ENCODE measurements around the gene ODC1.

The ODC1 gene

DNA sequence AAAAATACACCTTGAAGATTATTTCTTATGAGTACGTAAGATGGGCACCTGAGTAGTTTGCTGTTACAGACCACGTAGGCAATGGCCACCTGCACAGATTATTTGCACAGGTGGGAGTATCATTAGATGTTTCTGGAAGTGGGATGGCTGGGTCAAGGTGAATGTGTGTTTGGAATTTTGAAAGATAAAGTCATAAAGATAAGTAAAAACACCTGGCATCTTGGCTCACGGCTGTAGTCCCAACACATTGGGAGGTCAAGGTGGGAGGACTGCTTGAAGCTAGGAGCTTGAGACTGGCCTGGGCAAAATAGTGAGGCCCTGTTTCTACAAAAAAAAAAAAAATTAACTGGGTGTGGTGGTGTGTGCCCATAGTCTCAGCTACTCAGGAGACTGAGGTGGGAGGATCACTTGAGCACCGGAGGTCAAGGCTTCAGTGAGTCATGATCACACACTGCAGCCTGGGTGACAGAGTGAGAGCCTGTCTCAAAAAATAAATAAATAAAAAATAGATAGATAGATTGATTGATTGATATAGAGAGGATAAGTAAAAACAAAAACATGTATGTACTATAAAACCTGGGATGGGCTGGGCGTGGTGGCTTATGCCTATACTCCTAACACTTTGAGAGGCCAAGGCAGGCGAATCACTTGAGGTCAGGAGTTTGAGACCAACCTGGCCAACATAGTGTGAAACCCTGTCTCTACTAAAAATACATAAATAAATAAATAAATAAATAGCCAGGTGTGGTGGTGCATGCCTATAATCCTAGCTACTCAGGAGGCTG lies 30.4 kb downstream of the ODC1 start:
- no peak for DNase-seq (ENCODE audit: extremely low spot score)
- no peak for TF ChIP-seq FOXA1 (IDR thresholded peaks at IDR 0.05)
- ChIA-PET CTCF (interaction anchor here (3.2 kb wide), 1 partner anchor 9 kb away, joined by 17 read pairs; no protein-coding TSS in a partner anchor), POLR2A (interaction anchor here (0.6 kb wide), 1 partner anchor 291 kb away, joined by 3 read pairs; no protein-coding TSS in a partner anchor)

DNA sequence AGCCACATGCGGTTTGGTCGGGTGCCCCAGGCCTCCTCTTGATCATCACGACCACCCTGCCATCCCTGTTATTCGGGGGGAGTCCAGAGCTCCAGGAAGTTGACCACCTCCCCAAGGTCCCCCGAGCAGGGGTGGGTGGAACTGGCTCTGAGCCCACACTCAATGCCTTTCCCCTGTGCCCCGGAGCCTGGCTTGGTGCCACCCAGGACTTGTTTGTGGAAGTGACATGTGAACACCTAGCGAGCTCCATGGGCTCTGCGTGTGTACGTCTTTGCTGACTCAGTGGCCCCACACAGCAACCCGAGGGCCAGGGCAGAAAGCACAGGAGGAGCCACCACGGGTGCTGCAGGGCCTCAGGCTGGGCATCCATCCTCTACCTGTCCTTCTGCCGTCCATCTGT lies 32.5 kb downstream of the ODC1 start:
- no peak for DNase-seq (ENCODE audit: extremely low spot score)
- CTCF ChIA-PET = interaction anchor here (1.4 kb wide), 1 partner anchor 19 kb away, joined by 3 read pairs; no protein-coding TSS in a partner anchor
- TF ChIP-seq ZNF384 (IDR thresholded peaks at IDR 0.05) (no peak), HDGF (IDR thresholded peaks at IDR 0.05; ENCODE audit: borderline replicate concordance) (no peak), CTBP1 (IDR thresholded peaks at IDR 0.05; ENCODE audit: borderline replicate concordance) (no peak), LEF1 (IDR thresholded peaks at IDR 0.05; ENCODE audit: borderline replicate concordance) (no peak), NFRKB (IDR thresholded peaks at IDR 0.05) (no peak), SP1 (IDR thresholded peaks at IDR 0.05) (no peak), BHLHE40 (IDR thresholded peaks at IDR 0.05; ENCODE audit: borderline replicate concordance) (no peak), FOXK2 (IDR thresholded peaks at IDR 0.05) (no peak), ARNT (IDR thresholded peaks at IDR 0.05) (no peak)
- POLR2A ChIA-PET = no interaction called here

DNA sequence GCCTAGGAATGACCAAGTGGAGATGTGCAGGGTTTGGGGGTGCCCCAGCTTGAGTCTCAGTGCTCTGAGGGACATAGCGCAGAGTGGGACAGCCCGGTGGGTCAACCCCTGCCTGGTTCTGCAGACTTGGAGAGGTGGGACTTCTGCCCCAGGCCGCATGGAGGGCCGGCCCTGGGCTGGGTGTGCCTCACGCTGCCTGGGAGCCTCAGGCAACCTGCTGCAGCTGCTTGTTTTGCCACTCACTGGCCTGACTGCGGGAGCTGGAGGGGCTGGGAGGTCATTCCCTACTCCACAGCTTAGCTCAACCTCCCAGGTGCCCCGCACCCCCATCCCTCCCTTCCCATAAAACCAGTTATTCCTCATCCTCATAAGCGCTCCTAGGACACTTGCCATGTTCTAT lies 33.1 kb downstream of the ODC1 start:
- TF ChIP-seq SUZ12 (IDR thresholded peaks at IDR 0.05) (no peak), FOXK2 (IDR thresholded peaks at IDR 0.05) (no peak), HDGF (IDR thresholded peaks at IDR 0.05; ENCODE audit: borderline replicate concordance) (no peak), L3MBTL2 (conservative IDR thresholded peaks at IDR 0.05) (no peak), ZNF384 (IDR thresholded peaks at IDR 0.05) (no peak), BHLHE40 (IDR thresholded peaks at IDR 0.05; ENCODE audit: borderline replicate concordance) (no peak), ARNT (IDR thresholded peaks at IDR 0.05) (no peak), FOXA1 (IDR thresholded peaks at IDR 0.05) (no peak), TARDBP (IDR thresholded peaks at IDR 0.05) (no peak), FOXM1 (IDR thresholded peaks at IDR 0.05; ENCODE audit: borderline replicate concordance) (no peak)
- TF ChIP-seq, protein P1, sequence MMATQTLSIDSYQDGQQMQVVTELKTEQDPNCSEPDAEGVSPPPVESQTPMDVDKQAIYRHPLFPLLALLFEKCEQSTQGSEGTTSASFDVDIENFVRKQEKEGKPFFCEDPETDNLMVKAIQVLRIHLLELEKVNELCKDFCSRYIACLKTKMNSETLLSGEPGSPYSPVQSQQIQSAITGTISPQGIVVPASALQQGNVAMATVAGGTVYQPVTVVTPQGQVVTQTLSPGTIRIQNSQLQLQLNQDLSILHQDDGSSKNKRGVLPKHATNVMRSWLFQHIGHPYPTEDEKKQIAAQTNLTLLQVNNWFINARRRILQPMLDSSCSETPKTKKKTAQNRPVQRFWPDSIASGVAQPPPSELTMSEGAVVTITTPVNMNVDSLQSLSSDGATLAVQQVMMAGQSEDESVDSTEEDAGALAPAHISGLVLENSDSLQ (IDR thresholded peaks at IDR 0.05) = no peak
- CTCF ChIA-PET = no interaction called here
- POLR2A ChIA-PET = no interaction called here
- DNase-seq (ENCODE audit: extremely low spot score) = no peak

DNA sequence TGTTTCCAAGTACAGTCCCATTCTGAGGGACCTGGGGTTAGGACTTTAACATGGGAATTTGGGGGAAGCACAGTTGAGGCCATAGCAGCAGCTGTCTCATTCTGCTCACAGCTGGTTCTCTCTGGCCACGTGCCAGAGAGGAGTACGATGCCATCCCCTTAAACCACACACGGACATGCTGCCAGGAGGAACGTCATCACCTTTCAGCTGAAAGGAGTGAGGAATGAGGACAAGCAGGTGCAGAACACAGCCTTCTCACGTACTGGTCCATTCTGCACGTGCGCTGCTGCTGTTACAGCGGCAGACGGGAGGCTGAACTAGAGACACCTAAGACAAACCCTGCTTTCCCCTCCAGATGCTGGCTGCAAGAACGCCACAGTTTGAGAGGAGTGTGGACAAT lies 33.5 kb downstream of the ODC1 start:
- POLR2A ChIA-PET = no interaction called here
- CTCF ChIA-PET = no interaction called here
- no peak for TF ChIP-seq SUZ12 (IDR thresholded peaks at IDR 0.05)
- no peak for TF ChIP-seq SP1 (IDR thresholded peaks at IDR 0.05)
- no peak for TF ChIP-seq CTBP1 (IDR thresholded peaks at IDR 0.05; ENCODE audit: borderline replicate concordance)
- no peak for TF ChIP-seq HDGF (IDR thresholded peaks at IDR 0.05; ENCODE audit: borderline replicate concordance)
- TF ChIP-seq ARNT (IDR thresholded peaks at IDR 0.05) = no peak
- no peak for TF ChIP-seq ELF4 (IDR thresholded peaks at IDR 0.05)
- no peak for TF ChIP-seq LEF1 (IDR thresholded peaks at IDR 0.05; ENCODE audit: borderline replicate concordance)
- no peak for TF ChIP-seq BHLHE40 (IDR thresholded peaks at IDR 0.05; ENCODE audit: borderline replicate concordance)
- TF ChIP-seq FOXM1 (IDR thresholded peaks at IDR 0.05; ENCODE audit: borderline replicate concordance) = no peak
- no peak for TF ChIP-seq ZNF384 (IDR thresholded peaks at IDR 0.05)
- TF ChIP-seq FOXK2 (IDR thresholded peaks at IDR 0.05) = no peak
- TF ChIP-seq, protein P1 (IDR thresholded peaks at IDR 0.05) = no peak
- no peak for TF ChIP-seq FOXA1 (IDR thresholded peaks at IDR 0.05)
- TF ChIP-seq NFRKB (IDR thresholded peaks at IDR 0.05) = no peak
- TF ChIP-seq L3MBTL2 (conservative IDR thresholded peaks at IDR 0.05) = no peak
- no peak for DNase-seq (ENCODE audit: extremely low spot score)

DNA sequence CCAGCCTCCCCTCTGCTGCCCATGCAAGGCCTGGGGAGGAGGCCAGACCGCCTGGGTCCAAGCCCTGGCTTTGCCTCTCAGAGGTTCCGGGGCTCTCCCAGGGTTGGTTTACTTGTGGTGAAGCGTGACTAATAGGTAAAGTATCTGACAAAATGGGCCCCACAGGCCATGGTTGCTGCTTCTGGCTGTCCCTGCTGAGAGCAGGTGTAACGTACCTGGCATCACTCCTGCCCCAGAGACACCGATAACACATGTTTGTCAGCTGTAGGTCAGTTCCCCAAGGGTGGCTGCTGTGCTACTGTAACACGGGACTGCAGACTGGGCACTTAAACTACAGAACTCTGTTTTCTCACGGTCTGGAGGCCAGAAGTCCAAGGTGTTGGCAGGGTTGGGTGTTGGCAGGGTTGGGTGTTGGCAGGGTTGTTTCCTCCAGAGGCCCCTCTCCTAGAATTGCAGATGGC lies 34.1 kb downstream of the ODC1 start:
- CTCF ChIA-PET = no interaction called here
- DNase-seq (ENCODE audit: extremely low spot score) = no peak
- POLR2A ChIA-PET = no interaction called here
- TF ChIP-seq L3MBTL2 (conservative IDR thresholded peaks at IDR 0.05) (no peak), HDGF (IDR thresholded peaks at IDR 0.05; ENCODE audit: borderline replicate concordance) (no peak), BHLHE40 (IDR thresholded peaks at IDR 0.05; ENCODE audit: borderline replicate concordance) (no peak), SUZ12 (IDR thresholded peaks at IDR 0.05) (no peak), ELF4 (IDR thresholded peaks at IDR 0.05) (no peak), FOXK2 (IDR thresholded peaks at IDR 0.05) (no peak), FOXA1 (IDR thresholded peaks at IDR 0.05) (no peak), TARDBP (IDR thresholded peaks at IDR 0.05) (no peak), SP1 (IDR thresholded peaks at IDR 0.05) (no peak), FOXM1 (IDR thresholded peaks at IDR 0.05; ENCODE audit: borderline replicate concordance) (no peak), LEF1 (IDR thresholded peaks at IDR 0.05; ENCODE audit: borderline replicate concordance) (no peak)

DNA sequence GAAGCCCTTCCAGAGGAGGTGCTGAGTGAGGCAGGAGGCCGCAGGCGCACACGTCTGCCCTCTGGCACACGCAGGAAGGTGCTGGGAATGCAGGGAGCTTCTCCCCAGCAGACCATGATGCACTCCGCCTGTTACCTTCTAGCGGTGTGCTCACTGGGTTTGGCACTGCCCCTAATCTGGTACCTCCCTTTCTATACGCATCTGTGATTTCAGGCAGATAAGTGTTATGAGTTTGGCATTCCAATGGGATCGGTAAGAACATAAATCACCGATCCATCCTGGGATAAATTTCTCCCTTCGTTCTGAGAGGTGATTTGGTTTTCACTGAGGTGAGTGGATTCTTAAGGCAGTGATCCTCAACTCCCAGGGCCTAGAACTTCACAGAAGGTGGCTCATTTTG lies 34.6 kb downstream of the ODC1 start:
- POLR2A ChIA-PET = no interaction called here
- CTCF ChIA-PET = no interaction called here
- DNase-seq (ENCODE audit: extremely low spot score) = no peak
- TF ChIP-seq BHLHE40 (IDR thresholded peaks at IDR 0.05; ENCODE audit: borderline replicate concordance) = no peak
- TF ChIP-seq ARNT (IDR thresholded peaks at IDR 0.05) = no peak
- no peak for TF ChIP-seq ZNF384 (IDR thresholded peaks at IDR 0.05)
- no peak for TF ChIP-seq HDGF (IDR thresholded peaks at IDR 0.05; ENCODE audit: borderline replicate concordance)
- no peak for TF ChIP-seq LEF1 (IDR thresholded peaks at IDR 0.05; ENCODE audit: borderline replicate concordance)
- no peak for TF ChIP-seq ELF4 (IDR thresholded peaks at IDR 0.05)
- TF ChIP-seq, protein P1 (IDR thresholded peaks at IDR 0.05) = no peak

Data from HEK293T (cell line).